GM18511 (cell line): Measurements from ENCODE around the gene SRC.

Experiments
- ATAC-seq: cut with Tn5 transposase; IDR thresholded peaks from one replicate; pipeline ENCODE4 v1.9.1; 2021; ENCODE audit warnings: mild to moderate bottlenecking, moderate library complexity; ENCODE audit not compliant: unreplicated experiment

The SRC gene

DNA sequence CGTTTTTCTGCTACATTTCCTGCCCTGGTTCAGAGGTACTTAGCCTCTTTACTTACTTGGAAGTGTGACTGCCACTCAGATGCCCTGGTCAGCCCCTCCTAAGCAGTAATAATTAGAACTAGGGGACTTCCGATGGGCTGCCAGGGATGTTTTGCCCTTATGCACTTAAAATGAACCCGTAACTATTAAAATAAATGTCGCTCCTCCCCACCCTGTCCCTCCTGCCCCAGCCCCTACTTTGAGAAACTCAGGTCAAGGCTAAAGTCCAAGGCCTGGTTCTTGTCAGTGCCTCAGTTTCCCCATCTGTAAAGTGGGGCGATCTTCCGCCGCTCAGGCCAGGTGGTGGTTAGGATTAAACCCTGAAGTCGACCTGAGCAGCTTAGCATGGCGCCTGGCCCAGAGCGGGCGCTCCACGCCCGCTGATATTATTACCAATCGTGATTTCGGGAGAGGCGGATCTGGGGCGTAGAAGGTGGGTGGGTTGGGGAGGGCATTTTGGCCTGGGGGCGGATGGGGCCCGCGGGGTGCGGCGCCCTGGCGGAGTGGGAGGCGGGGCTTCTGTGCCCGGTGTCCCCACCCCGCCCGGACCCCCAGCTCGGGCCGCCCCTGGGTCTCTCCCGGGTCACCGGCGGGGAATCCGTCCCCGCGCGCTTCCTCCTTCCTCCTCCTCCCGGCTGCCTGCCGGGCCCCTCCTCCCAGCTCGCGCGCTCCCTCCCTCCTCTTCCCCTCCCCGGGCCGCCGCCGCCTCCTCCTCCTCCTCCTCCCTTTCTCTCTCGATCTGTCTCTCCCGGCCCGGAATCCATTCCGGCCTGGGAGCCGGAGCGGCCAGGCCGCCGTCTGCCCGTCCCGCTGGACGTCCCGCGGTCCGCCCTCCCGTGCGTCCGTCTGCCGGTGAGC is at the start of gene SRC:
SRC (plus strand) TSS at position 802 of the 897 bp plus-strand sequence. CDS start 38,014 bp downstream, outside the sequence.
- peak; percentile 38 for ATAC-seq

DNA sequence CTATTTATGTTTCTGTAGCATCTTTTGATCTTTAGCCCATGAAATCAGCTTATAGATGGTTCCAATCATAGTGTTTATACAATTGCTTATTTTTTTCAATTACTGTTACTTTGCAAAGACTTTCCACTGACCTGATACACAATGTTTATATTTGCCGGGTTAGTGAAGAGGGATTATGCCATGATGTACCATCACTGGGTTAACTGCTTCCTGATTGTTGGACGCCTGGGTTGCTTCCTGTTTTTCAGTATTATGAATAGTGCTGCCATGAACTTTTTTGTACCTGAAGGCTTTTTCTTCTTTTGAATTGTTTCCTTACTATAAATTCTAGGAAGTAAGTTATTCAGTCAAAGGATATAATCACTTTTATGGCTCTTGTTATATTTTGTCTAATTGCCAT is 49.6 kb upstream of the SRC start:
- no peak for ATAC-seq

DNA sequence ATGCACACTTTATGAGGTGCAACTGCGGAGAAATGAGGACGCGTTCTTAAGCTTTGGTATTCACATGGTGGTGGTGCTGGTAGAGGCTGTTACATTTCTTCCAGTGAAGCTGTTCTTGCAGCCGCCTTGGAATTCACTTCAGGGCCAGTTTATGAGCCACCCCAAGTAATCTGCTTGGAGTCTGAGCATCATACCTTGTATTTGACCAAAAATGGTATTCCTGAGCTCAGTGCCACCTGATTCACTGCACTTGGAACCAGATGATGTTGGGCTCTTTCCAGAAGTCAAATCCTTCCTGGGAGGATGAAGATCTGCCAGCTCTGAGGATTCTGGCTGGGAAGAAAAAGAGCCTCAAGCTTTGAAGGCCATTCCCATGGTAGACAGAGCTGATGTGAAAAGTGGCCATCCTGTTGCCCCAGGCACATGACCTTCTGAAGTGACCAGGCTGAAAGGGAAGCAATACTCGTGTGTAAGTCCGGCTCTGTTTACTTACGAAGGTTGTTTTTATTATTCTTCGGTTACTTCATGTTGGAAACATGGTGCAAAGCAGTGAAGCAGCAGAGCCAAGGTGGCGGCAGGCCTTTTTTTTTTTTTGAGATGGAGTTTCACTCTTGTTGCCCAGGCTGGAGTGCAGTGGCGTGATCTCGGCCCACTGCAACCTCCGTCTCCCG is 48.7 kb upstream of the SRC start:
- no peak for ATAC-seq

- ATAC-seq = no peak
Measured at GRCh38 chr20:37298190-37298939, 47.6 kb upstream of the SRC start.

- no peak for ATAC-seq
Measured at GRCh38 chr20:37299718-37300528, 46.0 kb upstream of the SRC start.

- no peak for ATAC-seq
Measured at GRCh38 chr20:37301120-37301519, 44.8 kb upstream of the SRC start.

DNA sequence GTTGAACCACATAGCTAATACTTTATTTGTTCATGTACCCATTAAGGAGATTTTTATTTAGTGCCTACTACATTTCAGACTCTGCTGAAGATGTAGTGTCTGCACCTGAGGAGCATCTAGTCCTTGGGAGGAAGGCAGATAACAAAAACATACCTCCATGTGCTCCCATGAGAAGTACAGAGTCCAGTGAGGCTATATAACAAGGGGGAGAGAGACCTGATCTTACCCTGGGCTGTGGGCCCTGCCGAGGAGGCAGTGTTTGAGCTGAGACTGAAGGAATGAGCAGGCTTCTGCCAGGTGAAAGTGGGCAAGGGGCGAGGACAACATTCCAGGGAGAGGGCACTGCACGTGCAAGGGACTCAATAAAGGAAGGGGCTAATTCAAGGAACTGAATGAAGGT is 44.4 kb upstream of the SRC start:
- no peak for ATAC-seq

DNA sequence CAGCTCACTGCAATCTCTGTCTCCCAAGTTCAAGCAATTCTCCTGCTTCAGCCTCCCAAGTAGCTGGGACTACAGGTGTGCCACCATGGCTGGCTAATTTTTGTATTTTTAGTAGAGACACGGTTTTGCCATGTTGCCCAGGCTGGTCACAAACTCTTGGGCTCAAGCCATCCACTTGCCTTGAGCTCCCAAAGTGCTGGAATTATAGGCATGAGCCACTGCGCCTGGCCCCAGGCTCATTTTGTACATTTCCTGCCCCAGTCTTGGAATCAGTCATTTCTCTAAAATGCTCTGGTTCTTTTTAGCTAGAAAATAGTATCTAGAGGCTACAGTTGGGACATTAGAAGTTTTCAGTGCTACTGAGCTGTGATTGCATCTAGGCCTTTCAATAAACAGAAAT is 43.0 kb upstream of the SRC start:
- ATAC-seq = no peak

DNA sequence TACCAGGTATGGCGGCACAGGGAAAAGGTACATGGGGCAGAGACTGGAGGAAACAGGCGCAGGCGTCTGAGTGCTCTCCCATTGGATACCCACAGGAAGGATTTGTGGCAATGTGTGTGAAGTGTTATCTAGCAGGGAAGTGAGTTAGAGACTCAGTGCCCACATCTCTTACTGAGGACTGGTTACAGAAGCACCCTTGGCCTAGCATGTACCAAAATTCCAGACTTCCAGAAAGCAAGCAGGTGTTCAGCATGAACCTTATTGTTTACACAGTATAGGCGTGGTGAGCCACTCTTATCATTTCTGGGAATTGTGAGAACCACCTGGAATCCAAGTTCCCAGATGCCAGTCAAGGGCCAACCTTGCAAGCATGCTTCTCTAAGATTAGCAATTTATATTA is 42.3 kb upstream of the SRC start:
- no peak for ATAC-seq

GRCh38 chr20:37305079-37305478 is 40.9 kb upstream of the SRC start:
- no peak for ATAC-seq

DNA sequence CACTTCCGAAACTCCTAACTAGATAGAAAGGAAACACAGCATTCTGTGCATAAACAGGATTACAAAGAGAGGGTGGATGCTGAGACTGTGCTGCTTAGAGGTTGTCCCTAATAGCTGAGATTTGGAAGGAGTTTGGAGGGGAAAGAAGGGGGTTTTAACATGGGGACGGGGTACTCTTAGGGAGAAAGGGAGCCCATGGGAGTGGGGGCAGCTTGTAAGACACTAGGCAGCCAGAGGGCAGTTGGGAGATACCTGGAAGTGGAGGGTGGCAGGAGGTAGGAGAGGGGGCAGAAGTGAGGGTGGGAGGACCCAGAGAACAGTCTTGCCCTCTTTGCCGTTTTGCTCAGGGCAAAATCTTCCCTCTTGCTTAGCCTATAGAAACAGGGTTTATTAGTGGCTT is 40.1 kb upstream of the SRC start:
- ATAC-seq = no peak

GRCh38 chr20:37308086-37309050 is 37.6 kb upstream of the SRC start:
- ATAC-seq = peak; percentile 85

DNA sequence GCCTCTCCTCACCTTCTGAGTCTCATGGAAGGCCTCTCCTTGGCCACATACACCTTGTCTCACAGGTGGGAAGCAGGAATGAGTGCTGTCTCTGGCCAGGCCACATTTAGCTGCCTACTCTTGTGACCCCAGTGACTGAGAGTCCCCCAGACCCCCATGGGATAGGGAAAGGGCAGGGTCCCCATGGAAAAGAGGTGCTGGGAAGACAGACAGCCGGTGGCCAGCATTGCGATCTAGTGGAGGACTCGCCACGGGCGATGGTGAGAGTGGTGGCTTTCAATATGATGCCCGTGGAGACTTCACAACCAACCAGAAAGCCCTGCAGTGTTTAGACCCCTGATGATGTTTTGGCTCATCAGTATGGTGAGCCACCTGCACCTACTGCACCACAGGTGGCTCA is 36.6 kb upstream of the SRC start:
- no peak for ATAC-seq

DNA sequence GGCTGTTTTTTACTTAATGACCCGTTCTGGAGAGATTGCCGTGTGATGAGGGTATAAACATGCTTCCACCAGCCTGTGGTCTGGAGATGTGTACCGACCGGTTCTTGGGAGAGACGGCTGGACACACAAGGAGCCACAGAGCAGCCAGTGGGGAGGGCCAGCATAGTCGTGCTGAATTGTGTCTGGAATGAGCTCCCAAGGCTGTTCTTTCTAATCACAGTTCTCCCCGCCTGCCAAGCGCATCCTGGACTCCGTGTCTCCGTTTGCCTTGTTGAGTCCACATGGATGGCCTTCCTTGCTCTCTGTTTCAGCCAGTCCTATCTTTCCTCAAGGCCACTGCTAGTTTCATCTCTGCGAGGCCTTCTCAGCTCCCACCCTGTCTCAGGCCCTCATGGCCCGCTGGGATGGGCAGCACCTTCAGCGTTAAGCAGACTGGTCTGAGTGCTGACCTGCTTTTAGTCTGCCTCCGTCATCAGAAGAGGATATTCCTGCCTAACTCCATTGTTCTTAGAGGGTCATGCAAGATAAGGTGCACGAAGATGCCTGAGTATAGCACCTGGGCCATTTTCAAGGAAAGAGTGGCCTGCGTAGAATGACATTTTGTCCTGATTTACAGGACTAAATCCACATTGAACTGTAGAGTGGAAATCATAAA is 35.9 kb upstream of the SRC start:
- ATAC-seq = no peak

GRCh38 chr20:37310951-37311350 is 35.0 kb upstream of the SRC start:
- ATAC-seq = no peak

DNA sequence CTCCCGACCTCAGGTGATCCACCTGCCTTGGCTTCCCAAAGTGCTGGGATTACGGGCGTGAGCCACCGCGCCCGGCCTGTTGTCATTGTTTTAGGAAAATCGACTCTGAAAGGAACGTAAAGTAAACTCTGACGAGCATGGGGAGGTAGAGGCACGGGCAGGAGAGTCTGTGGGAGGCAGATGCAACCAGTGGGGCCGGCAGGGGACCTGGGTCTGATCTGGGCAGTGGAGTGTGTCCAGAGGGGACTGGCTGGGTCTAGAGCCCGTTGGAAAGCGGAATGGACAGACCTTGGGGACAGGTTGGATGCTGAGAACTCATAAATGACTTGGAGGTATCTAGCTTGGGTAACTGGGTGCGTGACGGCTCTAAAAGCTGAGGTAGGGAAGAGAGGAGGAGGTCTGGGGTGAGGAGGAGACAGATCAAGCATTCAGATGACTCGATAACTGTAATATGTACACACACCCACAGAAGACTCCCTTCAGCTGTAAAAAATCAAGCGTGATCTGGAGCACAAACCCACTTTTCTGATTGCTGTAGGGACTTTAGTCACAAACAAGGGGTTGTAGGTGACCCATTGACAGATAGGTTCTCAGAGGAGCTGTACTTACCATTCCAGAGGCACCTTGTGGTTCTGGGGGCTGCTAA is 34.1 kb upstream of the SRC start:
- ATAC-seq = no peak

DNA sequence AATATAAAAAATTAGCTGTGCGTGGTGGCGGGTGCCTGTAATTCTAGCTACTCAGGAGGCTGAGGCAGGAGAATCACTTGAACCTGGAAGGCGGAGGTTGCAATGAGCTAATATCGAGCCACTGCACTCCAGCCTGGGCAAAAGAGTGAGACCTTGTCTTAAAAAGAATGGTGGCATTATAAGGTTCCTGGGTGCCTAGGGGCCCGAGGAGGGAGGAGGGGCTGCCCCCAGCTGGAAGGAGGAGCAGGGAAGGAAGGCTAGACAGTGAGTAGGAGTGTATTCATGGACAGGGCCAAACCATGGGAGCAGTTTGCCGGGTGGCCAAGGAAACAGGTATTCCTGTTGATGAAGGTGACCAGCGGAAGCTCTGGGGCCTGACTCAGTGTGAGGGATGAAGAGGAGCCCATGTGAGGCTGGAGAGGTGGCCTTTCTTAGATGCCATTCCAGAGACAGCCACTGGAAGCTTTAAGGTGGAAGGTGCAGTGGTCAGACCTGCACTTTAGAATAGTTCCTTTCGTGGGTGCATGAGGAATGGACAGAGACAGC is 32.3 kb upstream of the SRC start:
- ATAC-seq = no peak

GRCh38 chr20:37314099-37314498 is 31.8 kb upstream of the SRC start:
- no peak for ATAC-seq
